Upper lobe of right lung (tissue), 1 donor: ENCODE data around the gene CD47. TPM values are rescaled to one million over a fixed set of nuclear protein-coding genes. Genes with fewer than 3 reads are reported as not detected.

Experiments
- ATAC-seq: fragments of 200-7000 bp; cut with Tn5 transposase; one replicate; pipeline ENCODE4 v1.9.1; 2020; ENCODE audit warnings: mild to moderate bottlenecking, moderate library complexity
- DNase-seq: peaks from one replicate; pipeline ENCODE4 v3.0.0-alpha.2; 2020
- H3K27ac ChIP-seq: fragments of 200-600 bp; one replicate; pipeline ENCODE4 v1.8.0; 2022
- H3K27me3 ChIP-seq: fragments of 200-600 bp; one replicate; pipeline ENCODE4 v1.8.0; 2022; ENCODE audit warnings: mild to moderate bottlenecking
- H3K36me3 ChIP-seq: fragments of 200-600 bp; one replicate; pipeline ENCODE4 v1.8.0; 2022
- H3K4me1 ChIP-seq: fragments of 200-600 bp; one replicate; pipeline ENCODE4 v1.8.0; 2022
- H3K4me3 ChIP-seq: fragments of 200-600 bp; one replicate; pipeline ENCODE4 v1.8.0; 2022; ENCODE audit warnings: mild to moderate bottlenecking
- H3K9me3 ChIP-seq: fragments of 200-600 bp; one replicate; pipeline ENCODE4 v1.8.0; 2022
- CTCF ChIP-seq: fragments of 200-600 bp; IDR thresholded peaks from one replicate; pipeline ENCODE4 v1.8.0; 2022; ENCODE audit warnings: antibody characterized with exemption
- intact Hi-C: fragments of 100-400 bp; cut with DNase I; formaldehyde crosslinking; loops from one replicate; pipeline ENCODE4 v1.11.0; 2022
- total RNA-seq: library from RNA; stranded (reverse); fragmentation: NEBNext Ultra II Directional; extraction: Animal tissue kit (Norgen Biotek cat#: 25700); gene quantifications from one replicate; pipeline ENCODE4 v1.2.1, GENCODE V29; 2021
- donor health status: DM: no; HTN: yes; CAD: no; lungs with severe emphysema.

Gene CD47
- total RNA-seq, 1 donor from 2014 or later = 228 TPM

- no peak for TF ChIP-seq CTCF
- no peak for DNase-seq
- H3K27ac ChIP-seq = no peak overlapping the region
- H3K36me3 ChIP-seq = peaks cover 48% of the 10 kb centered on the region
- no peak overlapping the region for H3K4me3 ChIP-seq
- no peaks in the 10 kb centered on the region for H3K4me1 ChIP-seq
- no peaks in the 10 kb centered on the region for H3K9me3 ChIP-seq
- no peaks in the 10 kb centered on the region for H3K27me3 ChIP-seq
- ATAC-seq = no peak
- intact Hi-C loops = no loop called here
Observed at GRCh38 chr3:108044699-108045098, 46.1 kb downstream of the CD47 start.

GRCh38 chr3:108042300-108042699 lies 48.5 kb downstream of the CD47 start:
- Histone ChIP-seq H3K9me3 (no peaks in the 10 kb centered on the region), H3K36me3 (peaks cover 34% of the 10 kb centered on the region), H3K4me1 (no peaks in the 10 kb centered on the region), H3K27ac (no peak overlapping the region), H3K27me3 (no peaks in the 10 kb centered on the region), H3K4me3 (no peak overlapping the region)
- no peak for TF ChIP-seq CTCF
- no peak for DNase-seq
- ATAC-seq = peak; percentile 30
- intact Hi-C loops = no loop called here

- Histone ChIP-seq H3K9me3 (no peaks in the 10 kb centered on the region), H3K4me3 (no peak overlapping the region), H3K4me1 (no peaks in the 10 kb centered on the region), H3K27ac (no peak overlapping the region), H3K36me3 (peaks cover 26% of the 10 kb centered on the region), H3K27me3 (no peaks in the 10 kb centered on the region)
- ATAC-seq (no peak), DNase-seq (no peak)
- TF ChIP-seq CTCF = no peak
- intact Hi-C loops = no loop called here
Observed at GRCh38 chr3:108041253-108041652, 49.6 kb downstream of the CD47 start.

GRCh38 chr3:108037770-108038169 lies 53.1 kb downstream of the CD47 start:
- ATAC-seq (peak; percentile 50), DNase-seq (no peak)
- Histone ChIP-seq H3K4me3 (no peak overlapping the region), H3K27ac (no peak overlapping the region), H3K4me1 (no peaks in the 10 kb centered on the region), H3K27me3 (no peaks in the 10 kb centered on the region), H3K36me3 (peaks cover 9% of the 10 kb centered on the region), H3K9me3 (no peaks in the 10 kb centered on the region)
- intact Hi-C loops = no loop called here
- no peak for TF ChIP-seq CTCF

- ATAC-seq (peak; percentile 51), DNase-seq (no peak)
- Histone ChIP-seq H3K4me3 (no peak overlapping the region), H3K9me3 (no peaks in the 10 kb centered on the region), H3K4me1 (no peaks in the 10 kb centered on the region), H3K36me3 (peaks cover 3% of the 10 kb centered on the region), H3K27me3 (no peaks in the 10 kb centered on the region), H3K27ac (no peak overlapping the region)
- TF ChIP-seq CTCF = no peak
- intact Hi-C loops = no loop called here
Observed at GRCh38 chr3:108036984-108037741, 53.7 kb downstream of the CD47 start.
